Measurements from ENCODE around the gene DGKI.

GRCh38 chr7:137577184-137577583 is 269.6 kb downstream of the DGKI start:
- TF ChIP-seq CTCF (IDR thresholded peaks at IDR 0.05; ENCODE audit: low read depth, low read length, poor library complexity, severe bottlenecking) = no peak
- no peak for TF ChIP-seq EZH2phosphoT487 (IDR thresholded peaks at IDR 0.05; ENCODE audit: borderline replicate concordance, low read length)
